Heart right ventricle (tissue), 16 donors: ENCODE measurements around the gene VWA5B2. TPM values are rescaled to one million over a fixed set of nuclear protein-coding genes. Genes with fewer than 3 reads are reported as not detected.

ENCODE experiments used
- ATAC-seq, 8 donors: fragments of 200-7000 bp; cut with Tn5 transposase; one replicate each; pipeline ENCODE4 v1.9.1; 2020; ENCODE audit warnings: mild to moderate bottlenecking in 8 of 8, moderate library complexity in 8 of 8, moderate number of reproducible peaks in 1 of 8
- DNase-seq, 2 donors: peaks; one replicate each; pipeline ENCODE4 v3.0.0-alpha.2; 2020
- H3K27ac ChIP-seq, 10 donors: fragments of 200-600 bp; sonication (generic) in 2 of 10; one replicate each; pipeline versions ENCODE4 v1.5.0 to v1.8.0; 2020 to 2022; ENCODE audit warnings: mild to moderate bottlenecking in 3 of 10
- H3K27me3 ChIP-seq, 7 donors: fragments of 200-600 bp; one replicate each; pipeline ENCODE4 v1.8.0; 2021 to 2022; ENCODE audit warnings: mild to moderate bottlenecking in 2 of 7
- H3K36me3 ChIP-seq, 9 donors: fragments of 200-600 bp; sonication (generic) in 1 of 9; one replicate each; pipeline versions ENCODE4 v1.5.0 to v1.8.0; 2020 to 2022; ENCODE audit warnings: mild to moderate bottlenecking in 2 of 9
- H3K4me1 ChIP-seq, 9 donors: fragments of 200-600 bp; sonication (generic) in 1 of 9; one replicate each; pipeline versions ENCODE4 v1.5.0 to v1.8.0; 2020 to 2022; ENCODE audit warnings: mild to moderate bottlenecking in 4 of 9
- H3K4me3 ChIP-seq, 10 donors: fragments of 200-600 bp; sonication (generic) in 2 of 10; one replicate each; pipeline versions ENCODE4 v1.5.0 to v1.8.0; 2020 to 2022; ENCODE audit warnings: mild to moderate bottlenecking in 7 of 10, moderate library complexity in 2 of 10
- H3K9me3 ChIP-seq, 11 donors: fragments of 200-600 bp in 10 of 11; sonication (generic) in 2 of 11; one replicate each; pipeline versions ENCODE4 v1.5.0 to v1.8.0; 2013 to 2022; ENCODE audit warnings: mild to moderate bottlenecking in 2 of 11, control low read depth in 1 of 11, moderate library complexity in 1 of 11
- WGBS, 2 donors: extraction: QIAGEN DNeasy Blood & Tissue Kit; methylation state at CpG; one replicate each; pipeline ENCODE4 v1.1.7; 2013; ENCODE audit warnings: inconsistent platforms in 1 of 2; 5-methylcytosine and 5-hydroxymethylcytosine counted together
- intact Hi-C, 10 donors: fragments of 100-400 bp; cut with DNase I; formaldehyde crosslinking; loops; one replicate each; pipeline versions ENCODE4 v1.11.1 to v1.14.2; 2022
- polyA plus RNA-seq, 2 donors: library from polyadenylated mRNA; stranded (reverse); fragments of 200-250 nt; gene quantifications; one replicate each; pipeline ENCODE4 v1.2.3, GENCODE V29; 2013
- total RNA-seq, 10 donors: library from RNA; stranded (reverse); fragmentation: NEBNext Ultra II Directional in 3 of 10; extraction: Animal tissue kit (Norgen Biotek cat#: 25700) in 3 of 10; gene quantifications; one replicate each; pipeline versions ENCODE4 v1.2.1 to v1.2.4, GENCODE V29; 2021 to 2023
- TF ChIP-seq, protein P1 (sequence below), 9 donors: fragments of 200-600 bp; sonication (generic) in 2 of 9; IDR thresholded peaks; one replicate each; pipeline versions ENCODE4 v1.5.0 to v1.8.0; 2021 to 2022; ENCODE audit warnings: antibody characterized with exemption in 9 of 9, mild to moderate bottlenecking in 5 of 9, moderate library complexity in 1 of 9
- donor health status: Arrhythmogenic right ventricular cardiomyopathy.
- donor health status: ischemic (EF 13 %, LVEDD 7.1; RV severe dilation, severe dysfunction).
- donor health status: healthy with polysubstance abuse.
- donor health status: DM: no; HTN: yes; CAD: no.
- donor health status: DM: no; HTN: no; CAD: no.
- donor health status: ischemic (EF 25% LVEDD 6.9; RV normal size, moderate dysfunction).
- donor health status: ischemic (EF 25% LVEDD 5.7; RV mildly dilated, moderate dysfunction).
- donor health status: healthy.
- donor health status: DM: yes; HTN: yes; CAD: no.
- donor health status: Ischemic cardiomyopathy.
- donor health status: ischemic (EF 35%, LVEDD 5.7; RV mildly dilated, moderate dysfunction).
- donor health status: nonischemic (EF 11% LVEDD 7.7; RV severe dilation, severe dysfunction).
- donor health status: DM: yes; HTN: yes; CAD: no.
- donor health status: PGD.
- donor health status: ischemic (EF 29% LVEDD 5.4; RV normal size, mild dysfunction).
- donor health status: nonischemic (EF 23%, LVEDD 6.1; RV moderate dilation, normal function).

Gene VWA5B2
- total and polyA plus RNA-seq, 12 donors = 0.03 to 0.09 TPM; not detected in 10

DNA sequence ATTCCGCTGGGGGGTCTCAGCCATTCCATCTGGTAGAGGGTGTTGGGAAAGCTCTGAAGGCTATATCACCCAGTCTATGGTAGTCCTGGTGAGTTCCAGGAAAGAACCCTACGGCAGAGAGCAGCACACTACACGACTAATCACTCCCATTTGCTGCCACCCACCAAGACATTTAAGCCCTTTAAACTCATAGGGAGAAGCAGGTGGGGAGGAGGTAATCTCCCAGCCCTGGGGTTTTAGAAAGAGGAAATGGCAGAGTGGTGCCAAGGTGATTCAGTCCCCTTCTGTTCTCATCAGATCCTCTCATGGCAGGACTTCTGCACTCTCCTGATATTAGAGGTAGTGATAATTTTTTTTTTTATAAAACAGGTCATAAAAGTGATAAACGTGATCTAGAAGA lies 10.6 kb upstream of the VWA5B2 start:
- H3K9me3 ChIP-seq = no peaks in the 10 kb centered on the region
- 58% methylated on average over 4 of the region's 4 CpGs for WGBS, 2 donors
- TF ChIP-seq, protein P1, sequence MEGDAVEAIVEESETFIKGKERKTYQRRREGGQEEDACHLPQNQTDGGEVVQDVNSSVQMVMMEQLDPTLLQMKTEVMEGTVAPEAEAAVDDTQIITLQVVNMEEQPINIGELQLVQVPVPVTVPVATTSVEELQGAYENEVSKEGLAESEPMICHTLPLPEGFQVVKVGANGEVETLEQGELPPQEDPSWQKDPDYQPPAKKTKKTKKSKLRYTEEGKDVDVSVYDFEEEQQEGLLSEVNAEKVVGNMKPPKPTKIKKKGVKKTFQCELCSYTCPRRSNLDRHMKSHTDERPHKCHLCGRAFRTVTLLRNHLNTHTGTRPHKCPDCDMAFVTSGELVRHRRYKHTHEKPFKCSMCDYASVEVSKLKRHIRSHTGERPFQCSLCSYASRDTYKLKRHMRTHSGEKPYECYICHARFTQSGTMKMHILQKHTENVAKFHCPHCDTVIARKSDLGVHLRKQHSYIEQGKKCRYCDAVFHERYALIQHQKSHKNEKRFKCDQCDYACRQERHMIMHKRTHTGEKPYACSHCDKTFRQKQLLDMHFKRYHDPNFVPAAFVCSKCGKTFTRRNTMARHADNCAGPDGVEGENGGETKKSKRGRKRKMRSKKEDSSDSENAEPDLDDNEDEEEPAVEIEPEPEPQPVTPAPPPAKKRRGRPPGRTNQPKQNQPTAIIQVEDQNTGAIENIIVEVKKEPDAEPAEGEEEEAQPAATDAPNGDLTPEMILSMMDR (IDR thresholded peaks at IDR 0.05) = no peak
- no peak overlapping the region for H3K4me3 ChIP-seq
- H3K4me1 ChIP-seq = peaks cover 0 to 7% (median 0%) of the 10 kb centered on the region in 9 donors
- no peak for ATAC-seq
- intact Hi-C loops = no loop called here
- no peak for DNase-seq
- peaks cover 0 to 16% (median 7%) of the 10 kb centered on the region in 7 donors for H3K27me3 ChIP-seq
- no peak overlapping the region for H3K27ac ChIP-seq
- no peaks in the 10 kb centered on the region for H3K36me3 ChIP-seq

DNA sequence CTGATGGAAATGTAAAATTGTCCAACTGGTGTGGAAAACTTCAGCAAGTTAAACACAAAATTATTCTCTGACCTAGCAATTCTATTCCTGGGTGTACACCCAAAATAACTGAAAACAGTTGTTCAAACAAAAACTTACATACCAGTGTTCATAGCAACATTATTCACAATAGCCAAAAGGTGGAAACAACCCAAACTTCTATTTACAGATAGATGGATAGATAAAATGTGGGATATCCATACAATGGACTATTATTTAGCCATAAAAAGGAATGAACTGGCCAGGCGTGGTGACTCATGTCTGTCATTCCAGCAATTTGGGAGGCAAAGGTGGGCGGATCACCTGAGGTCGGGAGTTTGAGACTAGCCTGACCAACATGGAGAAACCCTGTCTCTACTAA lies 6.9 kb upstream of the VWA5B2 start:
- Histone ChIP-seq H3K27me3 (peaks cover 0 to 36% (median 9%) of the 10 kb centered on the region in 7 donors), H3K27ac (no peak overlapping the region), H3K4me3 (no peak overlapping the region), H3K36me3 (no peaks in the 10 kb centered on the region), H3K4me1 (no peaks in the 10 kb centered on the region), H3K9me3 (no peaks in the 10 kb centered on the region)
- intact Hi-C loops = no loop called here
- ATAC-seq (no peak), DNase-seq (no peak)
- WGBS, 2 donors = 85 to 89% methylated on average over 3 of the region's 3 CpGs
- TF ChIP-seq, protein P1 (IDR thresholded peaks at IDR 0.05) = no peak

DNA sequence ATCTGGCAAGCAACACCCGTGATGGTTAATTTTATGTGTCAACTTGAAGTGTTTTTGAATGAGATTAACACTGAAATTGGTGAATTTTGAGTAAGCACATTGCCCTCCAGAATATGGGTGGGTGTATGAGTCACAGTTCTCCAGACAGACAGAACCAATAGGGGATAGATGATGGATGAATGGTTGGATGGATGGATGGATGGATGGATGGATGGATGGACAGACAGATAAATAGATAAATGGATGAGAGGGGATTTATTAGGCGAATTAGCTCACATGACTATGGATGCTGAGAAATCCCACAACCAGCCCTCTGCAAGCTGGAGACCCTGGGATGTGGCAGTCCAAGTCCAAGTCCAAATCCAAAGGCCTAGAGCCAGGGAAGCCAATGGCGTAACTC lies 5.4 kb upstream of the VWA5B2 start:
- ATAC-seq (no peak), DNase-seq (no peak)
- H3K36me3 ChIP-seq = no peaks in the 10 kb centered on the region
- H3K27ac ChIP-seq = no peak overlapping the region
- intact Hi-C loops = no loop called here
- H3K4me1 ChIP-seq = peaks cover 0 to under 1% (median 0%) of the 10 kb centered on the region in 9 donors
- 78% methylated on average over 3 of the region's 3 CpGs for WGBS, 2 donors
- H3K4me3 ChIP-seq = no peak overlapping the region
- TF ChIP-seq, protein P1 (IDR thresholded peaks at IDR 0.05) = no peak
- H3K9me3 ChIP-seq = no peaks in the 10 kb centered on the region
- peaks cover 0 to 50% (median 7%) of the 10 kb centered on the region in 7 donors for H3K27me3 ChIP-seq

DNA sequence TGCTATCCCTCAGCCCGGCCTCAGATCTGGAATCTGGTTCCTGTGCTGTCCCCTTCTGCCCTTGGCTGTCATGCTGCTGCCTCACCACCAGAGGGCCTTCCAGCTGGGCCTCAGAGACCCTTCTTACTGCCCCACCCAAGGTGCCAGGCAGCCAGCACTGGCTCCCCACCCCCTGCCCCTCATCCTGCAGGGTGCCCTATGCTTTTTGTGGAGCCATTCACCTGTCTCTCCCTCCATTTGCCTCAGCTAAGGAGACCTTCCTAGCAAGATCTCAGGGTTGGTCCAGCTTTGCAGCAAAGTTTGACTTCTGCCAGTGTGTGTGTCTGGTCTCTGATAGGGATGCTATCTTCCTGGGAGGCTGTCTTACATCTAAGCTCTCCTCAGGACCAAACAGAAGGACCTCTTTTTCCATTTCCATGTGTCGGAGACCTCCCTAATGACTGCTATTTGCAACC lies 1.9 kb upstream of the VWA5B2 start:
- TF ChIP-seq, protein P1 (IDR thresholded peaks at IDR 0.05) = peak; percentile 47 to 85 (median 73)
- H3K36me3 ChIP-seq = no peaks in the 10 kb centered on the region
- no peak overlapping the region for H3K4me3 ChIP-seq
- no peak overlapping the region for H3K27ac ChIP-seq
- DNase-seq (no peak), ATAC-seq (peak in 1 of 8 donors; percentile 31)
- intact Hi-C loops = no loop called here
- no peaks in the 10 kb centered on the region for H3K9me3 ChIP-seq
- WGBS, 2 donors = 59 to 61% methylated on average over 2 of the region's 2 CpGs
- peaks cover 0 to 20% (median 11%) of the 10 kb centered on the region in 9 donors for H3K4me1 ChIP-seq
- peaks cover 17 to 78% (median 41%) of the 10 kb centered on the region in 7 donors for H3K27me3 ChIP-seq
